GM12878 (cell line): ENCODE data around the gene SLC7A10. TPM values are rescaled to one million over a fixed set of nuclear protein-coding genes. Genes with fewer than 3 reads are reported as not detected.

Source experiments
- ATAC-seq: fragments of 200-7000 bp; cut with Tn5 transposase; 3 replicates; pipeline ENCODE4 v1.9.1; 2020; ENCODE audit warnings: mild to moderate bottlenecking, moderate library complexity
- BruUV-seq: library from RNA; stranded (reverse); fragments of 400-500 nt; replicated peaks from 2 replicates; lab custom pipeline; 2021; lab: Mats Ljungman, UMichigan
- CTCF ChIA-PET: fragments of 300-600 bp; sonication (Branson Sonifier 250); formaldehyde crosslinking; extraction: SDS; loops from one replicate; lab custom pipeline; 2021; ENCODE audit warnings: inconsistent platforms; lab: Yijun Ruan, JAX
- POLR2A ChIA-PET: fragments of 350-600 bp; formaldehyde crosslinking; extraction: SDS; loops from one replicate; lab custom pipeline; 2021; ENCODE audit warnings: inconsistent platforms; lab: Charles Lee
- RAD21 ChIA-PET: fragments of 300-600 bp; sonication (Branson Sonifier 250); formaldehyde crosslinking; loops from one replicate; lab custom pipeline; 2023; ENCODE audit warnings: antibody characterized with exemption; ENCODE audit not compliant: unreplicated experiment; lab: Charles Lee
- SMC1A ChIA-PET: fragments of 300-600 bp; sonication (Branson Sonifier 250); formaldehyde crosslinking; loops from one replicate; lab custom pipeline; 2023; ENCODE audit not compliant: unreplicated experiment, uncharacterized antibody; lab: Charles Lee
- DNase-seq: peaks from one replicate; pipeline ENCODE4 v3.0.0-alpha.2; 2011; ENCODE audit warnings: low read depth, low spot score
- FAIRE-seq: peaks from 3 replicates; lab custom pipeline; 2011; peaks lifted over from hg19 to GRCh38; lab: Jason Lieb, UNC
- H2AFZ ChIP-seq: 2 replicates; pipeline ENCODE4 v1.6.0; 2011; ENCODE audit warnings: low read depth, low read length, control low read depth; ENCODE audit not compliant: control insufficient read depth
- H3K27ac ChIP-seq: 2 replicates; pipeline ENCODE4 v1.5.1; 2011; ENCODE audit warnings: control low read depth; ENCODE audit not compliant: control insufficient read depth, insufficient read depth
- H3K27me3 ChIP-seq, 2 experiments: replicated peaks in 1 of 2; 2 replicates each; pipeline versions ENCODE4 v1.6.0 to v1.6.1; 2011; ENCODE audit warnings: low read length in 1 of 2; ENCODE audit not compliant: control insufficient read depth in 2 of 2, insufficient read depth in 2 of 2
- H3K36me3 ChIP-seq, 2 experiments: 2 replicates each; pipeline ENCODE4 v1.5.1; 2011; ENCODE audit warnings: low read length in 1 of 2; ENCODE audit not compliant: control insufficient read depth in 2 of 2, insufficient read depth in 2 of 2
- H3K4me1 ChIP-seq: 2 replicates; pipeline ENCODE4 v1.6.1; 2011; ENCODE audit warnings: mild to moderate bottlenecking, low read length, moderate library complexity, mixed read lengths; ENCODE audit not compliant: control insufficient read depth, insufficient read depth
- H3K4me2 ChIP-seq: 2 replicates; pipeline ENCODE4 v1.6.0; 2011; ENCODE audit warnings: control low read depth; ENCODE audit not compliant: control insufficient read depth, insufficient read depth
- H3K4me3 ChIP-seq: fragments of 200-600 bp; sonication (generic); 2 replicates; pipeline ENCODE4 v1.5.1; 2016
- H3K79me2 ChIP-seq: 2 replicates; pipeline ENCODE4 v1.6.0; 2011; ENCODE audit warnings: low read length; ENCODE audit not compliant: control insufficient read depth, insufficient read depth
- H3K9ac ChIP-seq: 2 replicates; pipeline ENCODE4 v1.8.0; 2011; ENCODE audit warnings: low read length, control low read depth, mixed read lengths; ENCODE audit not compliant: control insufficient read depth, insufficient read depth
- H3K9me3 ChIP-seq: replicated peaks from 3 replicates; pipeline ENCODE4 v1.5.1; 2011; ENCODE audit warnings: mild to moderate bottlenecking, low read length; ENCODE audit not compliant: control insufficient read depth, insufficient read depth
- H4K20me1 ChIP-seq: 2 replicates; pipeline ENCODE4 v1.6.0; 2011; ENCODE audit not compliant: control insufficient read depth, insufficient read depth
- CREM ChIP-seq: IDR thresholded peaks from 2 replicates; pipeline ENCODE4 v1.6.1; 2014; ENCODE audit warnings: antibody characterized with exemption, low read depth
- EGR1 ChIP-seq, 2 experiments: IDR thresholded peaks; 1 replicate in 1 of 2; 2 replicates in 1 of 2; pipeline ENCODE4 v1.6.1; 2011 to 2012; ENCODE audit warnings: low read depth in 2 of 2, low read length in 2 of 2, borderline replicate concordance in 1 of 2, mild to moderate bottlenecking in 1 of 2, moderate library complexity in 1 of 2
- FOS ChIP-seq: IDR thresholded peaks from 3 replicates; pipeline ENCODE4 v1.6.1; 2011; ENCODE audit warnings: borderline replicate concordance; ENCODE audit not compliant: insufficient read length; ENCODE audit errors: extremely low read depth
- GABPA ChIP-seq: IDR thresholded peaks from 2 replicates; pipeline ENCODE4 v1.6.1; 2014; ENCODE audit warnings: antibody characterized with exemption, low read depth, mild to moderate bottlenecking, inconsistent platforms
- HDAC2 ChIP-seq: fragments of 200-600 bp; sonication (generic); IDR thresholded peaks from 2 replicates; pipeline ENCODE4 v1.6.1; 2017
- JUNB ChIP-seq: IDR thresholded peaks from 2 replicates; pipeline ENCODE4 v1.6.1; 2016; ENCODE audit warnings: antibody characterized with exemption, mild to moderate bottlenecking
- KDM1A ChIP-seq: fragments of 200-600 bp; sonication (generic); IDR thresholded peaks from 2 replicates; pipeline ENCODE4 v1.6.1; 2016; ENCODE audit warnings: borderline replicate concordance
- POLR2AphosphoS5 ChIP-seq: IDR thresholded peaks from 2 replicates; pipeline ENCODE4 v1.6.1; 2011; ENCODE audit warnings: mild to moderate bottlenecking, low read length, inconsistent platforms
- SIN3A ChIP-seq: IDR thresholded peaks from 2 replicates; pipeline ENCODE4 v1.6.1; 2012; ENCODE audit warnings: low read depth, low read length, improper control_type of control experiment
- SIX5 ChIP-seq: IDR thresholded peaks from 2 replicates; pipeline ENCODE4 v1.6.1; 2011; ENCODE audit warnings: mild to moderate bottlenecking, low read depth, low read length, moderate library complexity; ENCODE audit not compliant: severe bottlenecking
- SMAD1 ChIP-seq: fragments of 450-650 bp; IDR thresholded peaks from 2 replicates; pipeline ENCODE4 v1.6.1; 2018; ENCODE audit warnings: mild to moderate bottlenecking, low read depth; ENCODE audit not compliant: partially characterized antibody
- TARDBP ChIP-seq: IDR thresholded peaks from 2 replicates; pipeline ENCODE4 v1.6.1; 2016; ENCODE audit warnings: borderline replicate concordance
- YY1 ChIP-seq: IDR thresholded peaks from 2 replicates; pipeline ENCODE4 v1.6.1; 2011; ENCODE audit warnings: low read depth, mild to moderate bottlenecking, low read length
- ZSCAN29 ChIP-seq: fragments of 450-650 bp; IDR thresholded peaks from 2 replicates; pipeline ENCODE4 v1.6.1; 2017; ENCODE audit warnings: mild to moderate bottlenecking, moderate library complexity
- WGBS: methylation state at CpG from one replicate; pipeline ENCODE4 v1.1.6; 2016; ENCODE audit warnings: low lambda C conversion rate; ENCODE audit not compliant: insufficient replicate concordance, insufficient coverage; ENCODE audit errors: missing lambda C conversion rate; 5-methylcytosine and 5-hydroxymethylcytosine counted together
- in situ Hi-C: fragments of 300-500 bp; cut with MboI; formaldehyde crosslinking; loops from 9 replicates; pipeline ENCODE4 v1.14.3; 2018; ENCODE audit warnings: mixed read lengths
- intact Hi-C: fragments of 100-400 bp; cut with micrococcal nuclease; formaldehyde crosslinking; loops from one replicate; pipeline ENCODE4 v1.14.2; 2022; ENCODE audit not compliant: unreplicated experiment
- polyA plus RNA-seq, 11 experiments: library from polyadenylated mRNA; depleted of rRNA in 4 of 11; unstranded in 6 of 11; stranded (reverse) in 5 of 11; fragments of >200 nt; fragmentation: Nextera tagmentation in 4 of 11; fragmentation: Illumina TruSeq in 1 of 11; extraction: Ambion mirVana in 4 of 11; extraction: Trizol in 1 of 11; gene quantifications; 1 replicate in 1 of 11; 2 replicates in 10 of 11; pipeline versions ENCODE4 v1.2.1 to v1.2.3, GENCODE V29; 2011 to 2016; ENCODE audit warnings: inconsistent platforms in 2 of 11, missing spikeins in 2 of 11, low read depth in 1 of 11
- total RNA-seq, 4 experiments: library from RNA; depleted of rRNA in 3 of 4; stranded (reverse); fragments of >200 nt in 3 of 4; fragmentation: Illumina TruSeq in 1 of 4; extraction: Trizol in 1 of 4; gene quantifications; 2 replicates each; pipeline versions ENCODE4 v1.2.1 to v1.2.3, GENCODE V29; 2013 to 2021
- TF ChIP-seq, protein P1 (sequence below): IDR thresholded peaks from 2 replicates; pipeline ENCODE4 v1.6.1; 2011; ENCODE audit warnings: mild to moderate bottlenecking, low read depth, low read length, moderate library complexity; ENCODE audit not compliant: insufficient replicate concordance
- TF ChIP-seq, protein P2 (sequence below): fragments of 450-650 bp; IDR thresholded peaks from 2 replicates; pipeline ENCODE4 v1.6.1; 2017; ENCODE audit warnings: mild to moderate bottlenecking

SLC7A10 gene
- total and polyA plus RNA-seq, 10 of the 15 experiments (the other 5 are each of a cell fraction or from before 2014, with no cell fraction given): not detected

DNA sequence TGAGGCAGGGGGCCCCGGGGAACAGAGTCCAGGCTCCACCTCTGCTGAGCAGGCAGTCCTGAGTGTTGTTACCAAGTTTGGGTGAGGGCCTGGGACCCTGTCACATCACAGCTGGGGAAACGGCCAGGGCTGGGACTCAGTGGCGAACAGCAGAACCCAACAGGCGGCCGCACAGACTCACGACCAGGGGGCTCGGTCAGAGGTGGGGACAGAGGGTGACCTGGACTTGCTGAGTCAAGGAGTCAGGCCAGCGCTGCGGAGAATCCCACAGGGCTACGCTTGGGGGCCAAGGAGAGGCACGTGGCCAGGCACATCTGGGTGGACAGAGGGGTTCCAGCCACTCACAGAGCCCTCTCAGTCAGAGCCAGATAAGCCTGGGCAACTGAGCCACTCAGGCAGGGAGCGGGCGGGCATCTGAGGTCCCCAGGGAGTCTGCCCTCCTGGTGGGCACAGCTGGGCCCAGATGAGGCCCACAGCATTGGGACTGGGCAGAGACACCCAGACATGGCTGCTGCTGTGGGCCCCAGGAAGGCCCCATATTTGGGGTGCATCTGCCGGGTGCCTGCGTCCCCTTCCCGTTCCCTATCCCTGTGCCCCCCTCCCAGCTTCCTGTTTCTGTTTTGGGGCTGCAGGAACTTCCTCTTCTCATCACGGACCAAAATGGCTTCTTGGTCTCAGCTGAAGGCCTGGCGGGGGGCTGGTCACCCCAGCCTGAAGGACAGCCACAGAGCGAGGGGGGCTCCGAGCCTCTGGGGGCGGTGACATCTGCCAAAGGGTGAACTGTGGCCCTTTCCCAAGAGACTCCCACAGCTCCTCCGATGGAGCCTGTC, 42.7 kb upstream of the SLC7A10 start:
- H3K9ac ChIP-seq: no peak overlapping the region
- no peak overlapping the region for H3K4me2 ChIP-seq
- ChIA-PET POLR2A (no interaction called here), SMC1A (interaction anchor here (0.6 kb wide), 1 partner anchor 11 kb away, joined by 3 read pairs; no protein-coding TSS in a partner anchor), RAD21 (no interaction called here), CTCF (no interaction called here)
- 45% methylated on average over 22 of the region's 22 CpGs for WGBS
- no peaks in the 10 kb centered on the region for H3K36me3 ChIP-seq
- in situ Hi-C loops: no loop called here
- no peaks in the 10 kb centered on the region for H3K79me2 ChIP-seq
- intact Hi-C loops: no loop called here
- no peaks in the 10 kb centered on the region for H3K9me3 ChIP-seq
- TF ChIP-seq SMAD1: no peak
- no peak for TF ChIP-seq KDM1A
- no peak for TF ChIP-seq YY1
- H3K4me3 ChIP-seq: no peak overlapping the region
- ATAC-seq (peak; percentile 35), FAIRE-seq (no peak), DNase-seq (no peak)
- H4K20me1 ChIP-seq: no peaks in the 10 kb centered on the region
- peaks cover 8% of the 10 kb centered on the region for H3K4me1 ChIP-seq
- peak overlapping the region; percentile 39 for H2AFZ ChIP-seq
- no peaks in the 10 kb centered on the region for H3K27me3 ChIP-seq
- H3K27ac ChIP-seq: no peak overlapping the region
- BruUV-seq: no TSS peak

DNA sequence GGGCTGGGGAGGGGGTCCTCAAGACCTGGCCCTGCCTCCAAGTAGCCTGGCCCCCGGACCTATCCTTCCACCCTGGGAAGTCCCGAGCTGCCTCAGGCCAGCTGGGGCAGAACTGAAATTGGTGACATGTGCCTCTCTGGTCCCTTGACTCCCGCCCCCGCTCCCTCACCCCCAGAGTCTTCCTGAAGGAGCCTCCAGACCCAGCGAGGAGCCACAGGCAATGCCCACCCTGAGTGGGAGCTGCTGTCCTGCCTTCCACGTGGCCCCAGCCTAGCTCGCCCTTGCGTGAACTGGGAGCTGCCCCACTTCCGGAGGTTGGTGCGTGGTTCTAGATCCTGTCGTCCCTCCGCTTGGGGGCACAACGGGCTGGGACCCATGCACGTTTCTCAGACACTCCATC, 42.1 kb upstream of the SLC7A10 start:
- Histone ChIP-seq H3K4me2 (no peak overlapping the region), H3K27me3 (no peaks in the 10 kb centered on the region), H3K4me3 (no peak overlapping the region), H3K9ac (no peak overlapping the region), H3K4me1 (peaks cover 8% of the 10 kb centered on the region), H3K79me2 (no peaks in the 10 kb centered on the region), H3K27ac (no peak overlapping the region), H4K20me1 (no peaks in the 10 kb centered on the region), H3K9me3 (no peaks in the 10 kb centered on the region), H3K36me3 (no peaks in the 10 kb centered on the region), H2AFZ (no peak overlapping the region)
- SMC1A ChIA-PET: no interaction called here
- DNase-seq: no peak
- CTCF ChIA-PET: no interaction called here
- intact Hi-C loops: no loop called here
- POLR2A ChIA-PET: no interaction called here
- WGBS: 29% methylated on average over 14 of the region's 14 CpGs
- no peak for FAIRE-seq
- RAD21 ChIA-PET: no interaction called here
- no TSS peak for BruUV-seq
- peak; percentile 75 for ATAC-seq
- in situ Hi-C loops: no loop called here
- no peak for TF ChIP-seq ZSCAN29
- peak in 1 of 2 experiments; percentile 25; a peak in 1 of 3 replicates for TF ChIP-seq EGR1 (IDR thresholded peaks at IDR 0.05; ENCODE audit: borderline replicate concordance in 1 of 2, low read depth in 2 of 2, low read length in 2 of 2)
- no peak for TF ChIP-seq TARDBP
- TF ChIP-seq SIN3A: no peak
- TF ChIP-seq, protein P1, sequence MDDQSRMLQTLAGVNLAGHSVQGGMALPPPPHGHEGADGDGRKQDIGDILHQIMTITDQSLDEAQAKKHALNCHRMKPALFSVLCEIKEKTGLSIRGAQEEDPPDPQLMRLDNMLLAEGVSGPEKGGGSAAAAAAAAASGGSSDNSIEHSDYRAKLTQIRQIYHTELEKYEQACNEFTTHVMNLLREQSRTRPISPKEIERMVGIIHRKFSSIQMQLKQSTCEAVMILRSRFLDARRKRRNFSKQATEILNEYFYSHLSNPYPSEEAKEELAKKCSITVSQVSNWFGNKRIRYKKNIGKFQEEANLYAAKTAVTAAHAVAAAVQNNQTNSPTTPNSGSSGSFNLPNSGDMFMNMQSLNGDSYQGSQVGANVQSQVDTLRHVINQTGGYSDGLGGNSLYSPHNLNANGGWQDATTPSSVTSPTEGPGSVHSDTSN: no peak
- no peak for TF ChIP-seq POLR2AphosphoS5
- no peak for TF ChIP-seq HDAC2
- no peak for TF ChIP-seq CREM
- TF ChIP-seq, protein P2, sequence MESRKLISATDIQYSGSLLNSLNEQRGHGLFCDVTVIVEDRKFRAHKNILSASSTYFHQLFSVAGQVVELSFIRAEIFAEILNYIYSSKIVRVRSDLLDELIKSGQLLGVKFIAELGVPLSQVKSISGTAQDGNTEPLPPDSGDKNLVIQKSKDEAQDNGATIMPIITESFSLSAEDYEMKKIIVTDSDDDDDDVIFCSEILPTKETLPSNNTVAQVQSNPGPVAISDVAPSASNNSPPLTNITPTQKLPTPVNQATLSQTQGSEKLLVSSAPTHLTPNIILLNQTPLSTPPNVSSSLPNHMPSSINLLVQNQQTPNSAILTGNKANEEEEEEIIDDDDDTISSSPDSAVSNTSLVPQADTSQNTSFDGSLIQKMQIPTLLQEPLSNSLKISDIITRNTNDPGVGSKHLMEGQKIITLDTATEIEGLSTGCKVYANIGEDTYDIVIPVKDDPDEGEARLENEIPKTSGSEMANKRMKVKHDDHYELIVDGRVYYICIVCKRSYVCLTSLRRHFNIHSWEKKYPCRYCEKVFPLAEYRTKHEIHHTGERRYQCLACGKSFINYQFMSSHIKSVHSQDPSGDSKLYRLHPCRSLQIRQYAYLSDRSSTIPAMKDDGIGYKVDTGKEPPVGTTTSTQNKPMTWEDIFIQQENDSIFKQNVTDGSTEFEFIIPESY: no peak
- TF ChIP-seq GABPA: no peak
- TF ChIP-seq JUNB: no peak
- TF ChIP-seq FOS: no peak
- no peak for TF ChIP-seq SIX5
